ES-I3 (cell line): ENCODE data around the gene ARHGAP10.

Experiments
- H3K36me3 ChIP-seq: 2 replicates; pipeline ENCODE4 v1.6.1; 2013; ENCODE audit warnings: mild to moderate bottlenecking, low read length, control low read depth, moderate library complexity; ENCODE audit not compliant: insufficient read depth
- H3K4me1 ChIP-seq: 2 replicates; pipeline ENCODE4 v1.6.1; 2013; ENCODE audit warnings: mild to moderate bottlenecking, control low read depth, low read length; ENCODE audit not compliant: insufficient read depth
- H3K9ac ChIP-seq: 2 replicates; pipeline ENCODE4 v1.6.1; 2013; ENCODE audit warnings: low read depth, mild to moderate bottlenecking, low read length, moderate library complexity
- H3K9me3 ChIP-seq: 2 replicates; pipeline ENCODE4 v1.6.1; 2013; ENCODE audit warnings: mild to moderate bottlenecking, low read length, moderate library complexity; ENCODE audit not compliant: control insufficient read depth, insufficient read depth

ARHGAP10 gene

GRCh38 chr4:147960971-147961370 is 229.1 kb downstream of the ARHGAP10 start:
- Histone ChIP-seq H3K9ac (no peak overlapping the region), H3K9me3 (no peaks in the 10 kb centered on the region), H3K36me3 (no peaks in the 10 kb centered on the region), H3K4me1 (peaks cover 9% of the 10 kb centered on the region; the same call in 1 of the 2 replicates)

GRCh38 chr4:147963839-147964238 is 232.0 kb downstream of the ARHGAP10 start:
- Histone ChIP-seq H3K9me3 (no peaks in the 10 kb centered on the region), H3K4me1 (peaks cover 5% of the 10 kb centered on the region; the same call in 1 of the 2 replicates), H3K36me3 (no peaks in the 10 kb centered on the region), H3K9ac (no peak overlapping the region)

GRCh38 chr4:147964266-147964880 is 232.5 kb downstream of the ARHGAP10 start:
- Histone ChIP-seq H3K4me1 (peaks cover 6% of the 10 kb centered on the region), H3K9me3 (no peaks in the 10 kb centered on the region), H3K9ac (no peak overlapping the region), H3K36me3 (no peaks in the 10 kb centered on the region)

- H3K4me1 ChIP-seq, result peaks cover 12% of the 10 kb centered on the region
- H3K36me3 ChIP-seq, result no peaks in the 10 kb centered on the region
- no peaks in the 10 kb centered on the region for H3K9me3 ChIP-seq
- H3K9ac ChIP-seq, result no peak overlapping the region
These were observed 233.2 kb downstream of the ARHGAP10 start for GRCh38 chr4:147965056-147965455.

GRCh38 chr4:147965873-147966272 is 234.0 kb downstream of the ARHGAP10 start:
- H3K9ac ChIP-seq, result no peak overlapping the region
- no peaks in the 10 kb centered on the region for H3K9me3 ChIP-seq
- H3K36me3 ChIP-seq, result no peaks in the 10 kb centered on the region
- H3K4me1 ChIP-seq, result peaks cover 17% of the 10 kb centered on the region

- Histone ChIP-seq H3K9ac (no peak overlapping the region), H3K9me3 (no peaks in the 10 kb centered on the region), H3K36me3 (no peaks in the 10 kb centered on the region), H3K4me1 (peaks cover 12% of the 10 kb centered on the region)
These were observed 236.8 kb downstream of the ARHGAP10 start for GRCh38 chr4:147968641-147969040.

- Histone ChIP-seq H3K4me1 (peaks cover 12% of the 10 kb centered on the region), H3K9me3 (no peaks in the 10 kb centered on the region), H3K9ac (no peak overlapping the region), H3K36me3 (no peaks in the 10 kb centered on the region)
These were observed 237.9 kb downstream of the ARHGAP10 start for GRCh38 chr4:147969573-147970385.

GRCh38 chr4:147971116-147971515 is 239.2 kb downstream of the ARHGAP10 start:
- no peaks in the 10 kb centered on the region for H3K36me3 ChIP-seq
- H3K9me3 ChIP-seq, result peaks cover 2% of the 10 kb centered on the region; the same call in 1 of the 2 replicates
- peaks cover 12% of the 10 kb centered on the region for H3K4me1 ChIP-seq
- H3K9ac ChIP-seq, result no peak overlapping the region

- Histone ChIP-seq H3K9ac (no peak overlapping the region), H3K4me1 (peaks cover 2% of the 10 kb centered on the region), H3K9me3 (peaks cover 2% of the 10 kb centered on the region; the same call in 1 of the 2 replicates), H3K36me3 (no peaks in the 10 kb centered on the region)
These were observed 243.4 kb downstream of the ARHGAP10 start for GRCh38 chr4:147975325-147975724.

GRCh38 chr4:147975933-147976928 is 244.3 kb downstream of the ARHGAP10 start:
- Histone ChIP-seq H3K9me3 (peaks cover 2% of the 10 kb centered on the region; the same call in 1 of the 2 replicates), H3K36me3 (no peaks in the 10 kb centered on the region), H3K4me1 (no peaks in the 10 kb centered on the region), H3K9ac (no peak overlapping the region)

- no peak overlapping the region for H3K9ac ChIP-seq
- no peaks in the 10 kb centered on the region; the same call in 1 of the 2 replicates for H3K9me3 ChIP-seq
- peaks cover 5% of the 10 kb centered on the region; the same call in 1 of the 2 replicates for H3K4me1 ChIP-seq
- H3K36me3 ChIP-seq, result no peaks in the 10 kb centered on the region
These were observed 248.7 kb downstream of the ARHGAP10 start for GRCh38 chr4:147980586-147980985.

GRCh38 chr4:147981305-147981704 is 249.4 kb downstream of the ARHGAP10 start:
- Histone ChIP-seq H3K4me1 (peaks cover 5% of the 10 kb centered on the region; the same call in 1 of the 2 replicates), H3K9ac (no peak overlapping the region)

GRCh38 chr4:147984065-147984777 is 252.3 kb downstream of the ARHGAP10 start:
- H3K9me3 ChIP-seq, result no peaks in the 10 kb centered on the region
- H3K4me1 ChIP-seq, result peaks cover 14% of the 10 kb centered on the region
- H3K9ac ChIP-seq, result no peak overlapping the region
- H3K36me3 ChIP-seq, result no peaks in the 10 kb centered on the region

More at GRCh38 chr4:147981305-147981704, 249.4 kb downstream of the ARHGAP10 start:
- Histone ChIP-seq H3K9me3 (no peaks in the 10 kb centered on the region; the same call in 1 of the 2 replicates), H3K36me3 (no peaks in the 10 kb centered on the region)
